ENCODE data around the gene RPAP3.

The RPAP3 gene

GRCh38 chr12:47742253-47742825, 36.5 kb upstream of the RPAP3 start:
- DNase-seq (ENCODE audit: low read depth) = no peak

- DNase-seq (ENCODE audit: low read depth) = no peak
Measured at GRCh38 chr12:47741340-47741703, 35.5 kb upstream of the RPAP3 start.

- DNase-seq (ENCODE audit: low read depth) = no peak
Measured at GRCh38 chr12:47740606-47741339, 34.9 kb upstream of the RPAP3 start.

- no peak for DNase-seq (ENCODE audit: low read depth)
Measured at GRCh38 chr12:47739979-47740378, 34.1 kb upstream of the RPAP3 start.

GRCh38 chr12:47739297-47739696, 33.5 kb upstream of the RPAP3 start:
- DNase-seq (ENCODE audit: low read depth) = no peak

- no peak for DNase-seq (ENCODE audit: low read depth)
Measured at GRCh38 chr12:47737936-47738594, 32.2 kb upstream of the RPAP3 start.

- DNase-seq (ENCODE audit: low read depth) = peak; percentile 69
Measured at GRCh38 chr12:47736877-47737676, 31.2 kb upstream of the RPAP3 start.

GRCh38 chr12:47736216-47736615, 30.4 kb upstream of the RPAP3 start:
- no peak for DNase-seq (ENCODE audit: low read depth)

GRCh38 chr12:47735649-47736048, 29.8 kb upstream of the RPAP3 start:
- no peak for DNase-seq (ENCODE audit: low read depth)

- no peak for DNase-seq (ENCODE audit: low read depth)
Measured at GRCh38 chr12:47734725-47735480, 29.1 kb upstream of the RPAP3 start.

GRCh38 chr12:47733142-47733541, 27.3 kb upstream of the RPAP3 start:
- no peak for DNase-seq (ENCODE audit: low read depth)

- no peak for DNase-seq (ENCODE audit: low read depth)
Measured at GRCh38 chr12:47732504-47732903, 26.7 kb upstream of the RPAP3 start.

GRCh38 chr12:47731723-47732122, 25.9 kb upstream of the RPAP3 start:
- DNase-seq (ENCODE audit: low read depth) = no peak

GRCh38 chr12:47730341-47730744, 24.5 kb upstream of the RPAP3 start:
- no peak for DNase-seq (ENCODE audit: low read depth)

- no peak for DNase-seq (ENCODE audit: low read depth)
Measured at GRCh38 chr12:47729233-47729632, 23.4 kb upstream of the RPAP3 start.

GRCh38 chr12:47725893-47726292, 20.1 kb upstream of the RPAP3 start:
- DNase-seq (ENCODE audit: low read depth) = peak; percentile 70

GRCh38 chr12:47725091-47725772, 19.4 kb upstream of the RPAP3 start, which contains the start of gene ENDOU:
Gene ENDOU, minus strand, starts transcription at chr12:47725490. Its CDS starts 77 bp downstream, at chr12:47725413.
- no peak for DNase-seq (ENCODE audit: low read depth)

GRCh38 chr12:47722941-47723631, 17.3 kb upstream of the RPAP3 start:
- no peak for DNase-seq (ENCODE audit: low read depth)

- DNase-seq (ENCODE audit: low read depth) = no peak
Measured at GRCh38 chr12:47722136-47722834, 16.5 kb upstream of the RPAP3 start.

GRCh38 chr12:47721431-47721973, 15.7 kb upstream of the RPAP3 start:
- no peak for DNase-seq (ENCODE audit: low read depth)
